Measurements from ENCODE around the gene SRSF2.
"Not testable (repeated sequence)": the region's sequence is repeated elsewhere in the genome, so short reads cannot be mapped to it uniquely, and the experiment has no call there.

Gene SRSF2

GRCh38 chr17:76723812-76724211 lies 13.3 kb downstream of the SRSF2 start:
- H3K4me3 ChIP-seq (ENCODE audit: low read depth, low read length) = no peak overlapping the region
- DNase-seq (ENCODE audit: low read depth) = no peak
- TF ChIP-seq CTCF (conservative IDR thresholded peaks at IDR 0.05; ENCODE audit: low read depth, low read length) = no peak

- DNase-seq (ENCODE audit: low read depth); H3K4me3 ChIP-seq (ENCODE audit: low read depth, low read length): not testable (repeated sequence)
Measured at GRCh38 chr17:76722977-76723376, 14.2 kb downstream of the SRSF2 start.

- TF ChIP-seq CTCF (conservative IDR thresholded peaks at IDR 0.05; ENCODE audit: low read depth, low read length) = no peak
- H3K4me3 ChIP-seq (ENCODE audit: low read depth, low read length) = no peak overlapping the region
- no peak for DNase-seq (ENCODE audit: low read depth)
Measured at GRCh38 chr17:76722279-76722678, 14.9 kb downstream of the SRSF2 start.

- no peak for DNase-seq (ENCODE audit: low read depth)
Measured at GRCh38 chr17:76721463-76721862, 15.7 kb downstream of the SRSF2 start.

GRCh38 chr17:76720941-76721340 lies 16.2 kb downstream of the SRSF2 start:
- TF ChIP-seq CTCF (conservative IDR thresholded peaks at IDR 0.05; ENCODE audit: low read depth, low read length) = no peak
- no peak overlapping the region for H3K4me3 ChIP-seq (ENCODE audit: low read depth, low read length)
- no peak for DNase-seq (ENCODE audit: low read depth)

More at GRCh38 chr17:76721463-76721862, 15.7 kb downstream of the SRSF2 start:
- H3K4me3 ChIP-seq (ENCODE audit: low read depth, low read length) = no peak overlapping the region
- TF ChIP-seq CTCF (conservative IDR thresholded peaks at IDR 0.05; ENCODE audit: low read depth, low read length) = no peak

GRCh38 chr17:76720211-76720610 lies 16.9 kb downstream of the SRSF2 start:
- TF ChIP-seq CTCF (conservative IDR thresholded peaks at IDR 0.05; ENCODE audit: low read depth, low read length) = no peak
- no peak overlapping the region for H3K4me3 ChIP-seq (ENCODE audit: low read depth, low read length)
- DNase-seq (ENCODE audit: low read depth) = no peak

GRCh38 chr17:76718516-76718915 lies 18.6 kb downstream of the SRSF2 start:
- no peak for DNase-seq (ENCODE audit: low read depth)
- no peak overlapping the region for H3K4me3 ChIP-seq (ENCODE audit: low read depth, low read length)
- no peak for TF ChIP-seq CTCF (conservative IDR thresholded peaks at IDR 0.05; ENCODE audit: low read depth, low read length)

- peak overlapping the region; percentile 32 for H3K4me3 ChIP-seq (ENCODE audit: low read depth, low read length)
- peak; percentile 98 for DNase-seq (ENCODE audit: low read depth)
- no peak for TF ChIP-seq CTCF (conservative IDR thresholded peaks at IDR 0.05; ENCODE audit: low read depth, low read length)
Measured at GRCh38 chr17:76716839-76717215, 20.3 kb downstream of the SRSF2 start.
